H1 (cell line): ENCODE measurements around the gene SP4. TPM values are rescaled to one million over a fixed set of nuclear protein-coding genes. Genes with fewer than 3 reads are reported as not detected.

Experiments used
- GTF2F1 ChIP-seq: IDR thresholded peaks from 2 replicates; pipeline ENCODE4 v1.6.1; 2012; ENCODE audit warnings: low read depth, low read length, improper control_type of control experiment, borderline replicate concordance
- KDM1A ChIP-seq: fragments of 200-600, 300-600 bp; sonication (generic); IDR thresholded peaks from 2 replicates; pipeline ENCODE4 v1.7.1; 2016; ENCODE audit warnings: mild to moderate bottlenecking, low read length, borderline replicate concordance
- KDM4A ChIP-seq: IDR thresholded peaks from one replicate; pipeline ENCODE4 v1.7.1; 2012; ENCODE audit warnings: low read depth, mild to moderate bottlenecking, moderate library complexity, low read length, inconsistent platforms; ENCODE audit not compliant: severe bottlenecking
- MAFK ChIP-seq: IDR thresholded peaks from 2 replicates; pipeline ENCODE4 v1.6.1; 2012; ENCODE audit warnings: low read depth, mild to moderate bottlenecking, improper control_type of control experiment, low read length
- NRF1 ChIP-seq: IDR thresholded peaks from 2 replicates; pipeline ENCODE4 v1.6.1; 2011; ENCODE audit warnings: mild to moderate bottlenecking, low read depth, low read length, improper control_type of control experiment
- SAP30 ChIP-seq: fragments of 300-600 bp; sonication (generic); IDR thresholded peaks from 2 replicates; pipeline ENCODE4 v1.7.1; 2012; ENCODE audit warnings: low read length, moderate library complexity, mild to moderate bottlenecking, inconsistent platforms; ENCODE audit not compliant: insufficient read depth, insufficient replicate concordance
- SUZ12 ChIP-seq: fragments of 200-600 bp; sonication (generic); IDR thresholded peaks from 2 replicates; pipeline ENCODE4 v1.6.1; 2012; ENCODE audit warnings: mild to moderate bottlenecking, inconsistent platforms, low read length, moderate library complexity, mixed read lengths
- USF2 ChIP-seq: IDR thresholded peaks from 2 replicates; pipeline ENCODE4 v1.6.1; 2011; ENCODE audit warnings: low read length, improper control_type of control experiment
- polyA plus RNA-seq, 7 experiments: library from polyadenylated mRNA; depleted of rRNA in 3 of 7; stranded (reverse) in 5 of 7; unstranded in 2 of 7; fragments of >200 nt in 5 of 7; fragments of 200-250 nt in 2 of 7; gene quantifications; 1 replicate in 5 of 7; 2 replicates in 1 of 7; 4 replicates in 1 of 7; pipeline versions ENCODE4 v1.2.1 to v1.2.3, GENCODE V29; 2011 to 2013; ENCODE audit warnings: missing spikeins in 2 of 7, mixed read lengths in 2 of 7
- total RNA-seq: library from RNA; stranded (reverse); fragmentation: NEBNext Ultra II Directional; extraction: Animal tissue kit (Norgen Biotek cat#: 25700); gene quantifications from 2 replicates; pipeline ENCODE4 v1.2.1, GENCODE V29; 2021

The SP4 gene
- total and polyA plus RNA-seq, 2 of the 8 experiments (the other 6 are each of a cell fraction or from before 2014, with no cell fraction given): 10.0 to 24.0 TPM

- no peak for TF ChIP-seq SUZ12
- no peak for TF ChIP-seq NRF1
- TF ChIP-seq GTF2F1: no peak
- no peak for TF ChIP-seq KDM1A
- TF ChIP-seq KDM4A: no peak
- TF ChIP-seq USF2: no peak
- TF ChIP-seq MAFK: no peak
- TF ChIP-seq SAP30: no peak
Measured at GRCh38 chr7:21548491-21548890, 120.6 kb downstream of the SP4 start (continued).
